ENCODE data around the gene EYA2.

EYA2 gene

DNA sequence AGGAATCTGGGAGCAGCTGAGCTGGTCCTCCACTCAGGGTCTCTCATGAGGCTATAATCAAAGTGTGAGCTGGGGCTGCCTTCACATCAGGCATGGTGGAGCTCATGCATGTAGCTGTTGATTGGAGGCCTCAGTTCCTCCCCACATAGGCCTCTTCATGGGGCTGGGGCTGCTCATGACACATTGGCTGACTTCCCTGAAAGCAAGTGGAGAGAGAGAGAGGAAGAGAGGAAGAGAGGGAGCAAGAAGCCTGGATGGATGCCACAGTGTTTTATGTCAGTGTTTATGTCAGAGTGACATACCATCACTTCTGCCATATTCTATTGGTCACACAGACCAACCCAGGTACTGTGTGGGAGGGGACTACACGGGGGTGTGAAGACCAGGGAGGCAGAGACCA lies 43.8 kb downstream of the EYA2 start:
- TF ChIP-seq, protein P1, sequence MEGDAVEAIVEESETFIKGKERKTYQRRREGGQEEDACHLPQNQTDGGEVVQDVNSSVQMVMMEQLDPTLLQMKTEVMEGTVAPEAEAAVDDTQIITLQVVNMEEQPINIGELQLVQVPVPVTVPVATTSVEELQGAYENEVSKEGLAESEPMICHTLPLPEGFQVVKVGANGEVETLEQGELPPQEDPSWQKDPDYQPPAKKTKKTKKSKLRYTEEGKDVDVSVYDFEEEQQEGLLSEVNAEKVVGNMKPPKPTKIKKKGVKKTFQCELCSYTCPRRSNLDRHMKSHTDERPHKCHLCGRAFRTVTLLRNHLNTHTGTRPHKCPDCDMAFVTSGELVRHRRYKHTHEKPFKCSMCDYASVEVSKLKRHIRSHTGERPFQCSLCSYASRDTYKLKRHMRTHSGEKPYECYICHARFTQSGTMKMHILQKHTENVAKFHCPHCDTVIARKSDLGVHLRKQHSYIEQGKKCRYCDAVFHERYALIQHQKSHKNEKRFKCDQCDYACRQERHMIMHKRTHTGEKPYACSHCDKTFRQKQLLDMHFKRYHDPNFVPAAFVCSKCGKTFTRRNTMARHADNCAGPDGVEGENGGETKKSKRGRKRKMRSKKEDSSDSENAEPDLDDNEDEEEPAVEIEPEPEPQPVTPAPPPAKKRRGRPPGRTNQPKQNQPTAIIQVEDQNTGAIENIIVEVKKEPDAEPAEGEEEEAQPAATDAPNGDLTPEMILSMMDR (IDR thresholded peaks at IDR 0.05; ENCODE audit: unreplicated experiment in 3 of 3) = no peak
- Mint-ChIP-seq H3K27me3 (ENCODE audit: low read depth) (peaks cover 3% of the 10 kb centered on the region), H3K4me3 (no peak overlapping the region)

DNA sequence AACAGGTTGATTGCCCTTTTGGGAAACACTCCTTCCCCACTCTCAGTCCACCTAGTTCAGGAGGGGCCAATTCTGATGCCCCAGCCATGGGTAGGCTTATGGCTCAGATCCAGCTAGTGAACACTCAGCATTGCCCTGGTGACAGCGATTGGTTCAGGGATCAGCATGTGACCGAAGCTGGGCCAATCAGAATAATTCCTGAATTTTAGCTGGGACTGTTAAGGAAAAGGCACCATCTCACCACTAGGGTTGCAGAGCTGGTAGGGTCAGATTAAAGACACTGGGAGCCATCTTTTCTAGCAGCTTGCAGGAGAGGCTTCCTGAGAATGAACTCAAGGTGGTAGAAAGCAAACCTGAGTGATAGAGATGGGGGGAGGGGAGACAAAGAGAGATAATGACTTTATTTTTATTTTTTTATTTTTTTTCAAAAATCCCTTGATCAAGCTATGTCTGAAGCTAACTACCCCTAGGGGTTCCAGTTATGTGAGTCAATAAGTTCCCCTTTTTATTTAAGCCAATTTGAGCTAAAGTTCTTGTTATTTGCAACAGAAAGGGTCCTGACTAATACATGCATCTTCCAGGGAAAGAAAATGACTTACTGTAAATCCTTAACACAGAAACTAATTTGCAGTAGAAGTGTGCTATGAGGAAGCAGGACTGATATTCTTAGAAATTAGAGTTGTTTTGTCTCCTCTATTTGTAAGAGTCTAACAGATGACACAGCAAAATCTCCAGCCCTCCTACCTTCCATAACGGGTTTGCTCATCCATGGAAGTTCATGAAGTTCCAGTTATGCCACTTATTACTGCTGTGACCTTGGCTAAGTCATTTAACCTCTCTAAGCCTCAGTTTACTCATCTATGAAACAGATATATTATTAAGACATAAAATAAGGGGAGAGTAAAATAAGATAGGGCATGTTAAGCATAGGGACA lies 44.7 kb downstream of the EYA2 start:
- Mint-ChIP-seq H3K27me3 (ENCODE audit: low read depth) (peaks cover 3% of the 10 kb centered on the region), H3K4me1 (peaks cover 39% of the 10 kb centered on the region), H3K36me3 (ENCODE audit: low read depth) (no peaks in the 10 kb centered on the region), H3K9me3 (no peaks in the 10 kb centered on the region), H3K4me3 (no peak overlapping the region), H3K27ac (peak overlapping the region in 1 of 3 experiments; percentile 43)
- TF ChIP-seq, protein P1 (IDR thresholded peaks at IDR 0.05; ENCODE audit: unreplicated experiment in 3 of 3) = peak in 2 of 3 experiments; percentile 11 to 14

More for the DNA sequence above, 43.8 kb downstream of the EYA2 start:
- H3K4me1 Mint-ChIP-seq = peaks cover 36% of the 10 kb centered on the region
- H3K36me3 Mint-ChIP-seq (ENCODE audit: low read depth) = no peaks in the 10 kb centered on the region
- H3K27ac Mint-ChIP-seq = peak overlapping the region; percentile 75 to 80 (median 76)
- no peaks in the 10 kb centered on the region for H3K9me3 Mint-ChIP-seq

DNA sequence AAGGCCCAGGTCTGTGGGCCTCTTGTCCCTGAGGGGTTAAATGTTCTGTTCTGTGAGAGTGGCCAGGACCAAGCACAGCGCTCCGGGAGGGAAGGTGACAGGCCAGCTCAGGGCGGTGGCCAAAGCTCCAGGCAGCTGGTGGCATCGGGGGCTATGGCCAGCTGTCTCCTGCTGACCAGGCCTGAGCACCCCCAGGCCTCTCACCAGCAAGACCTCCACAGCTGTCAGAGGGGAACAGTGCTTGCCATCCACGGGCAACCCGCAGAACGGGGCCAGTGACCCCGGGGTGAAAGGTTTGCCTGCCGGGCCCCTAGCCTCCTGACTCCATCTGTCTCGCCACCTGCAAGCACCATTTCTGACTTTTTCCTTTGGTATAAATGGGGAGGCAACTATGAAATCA lies 46.0 kb downstream of the EYA2 start:
- no peak overlapping the region for H3K4me3 Mint-ChIP-seq
- H3K4me1 Mint-ChIP-seq = peaks cover 38% of the 10 kb centered on the region
- TF ChIP-seq, protein P1 (IDR thresholded peaks at IDR 0.05; ENCODE audit: unreplicated experiment in 3 of 3) = no peak
- H3K27me3 Mint-ChIP-seq (ENCODE audit: low read depth) = peaks cover 3% of the 10 kb centered on the region
- no peaks in the 10 kb centered on the region for H3K9me3 Mint-ChIP-seq
- no peaks in the 10 kb centered on the region for H3K36me3 Mint-ChIP-seq (ENCODE audit: low read depth)
- no peak overlapping the region for H3K27ac Mint-ChIP-seq

DNA sequence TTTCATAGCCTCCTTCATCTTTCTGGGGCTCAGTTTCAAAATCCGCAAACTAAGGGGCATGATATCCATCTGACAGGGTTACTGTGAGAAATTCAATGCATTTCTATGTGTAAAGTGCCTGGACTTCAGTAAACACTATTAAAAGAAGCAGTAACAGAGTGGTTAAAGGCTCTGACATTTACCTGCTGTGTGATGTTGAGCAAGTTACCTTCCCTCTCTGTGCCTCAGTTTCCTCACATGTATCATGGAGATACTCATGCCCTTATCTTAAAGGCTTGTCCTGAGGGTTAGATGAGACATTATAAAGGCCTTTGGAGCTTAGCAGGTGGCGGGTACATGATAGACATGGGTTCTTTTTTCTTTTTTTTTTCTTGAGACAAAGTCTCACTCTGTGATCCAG lies 46.8 kb downstream of the EYA2 start:
- Mint-ChIP-seq H3K27me3 (ENCODE audit: low read depth) (peaks cover 3% of the 10 kb centered on the region), H3K36me3 (ENCODE audit: low read depth) (no peaks in the 10 kb centered on the region), H3K4me1 (peaks cover 43% of the 10 kb centered on the region), H3K27ac (no peak overlapping the region), H3K4me3 (no peak overlapping the region), H3K9me3 (no peaks in the 10 kb centered on the region)
- TF ChIP-seq, protein P1 (IDR thresholded peaks at IDR 0.05; ENCODE audit: unreplicated experiment in 3 of 3) = no peak

DNA sequence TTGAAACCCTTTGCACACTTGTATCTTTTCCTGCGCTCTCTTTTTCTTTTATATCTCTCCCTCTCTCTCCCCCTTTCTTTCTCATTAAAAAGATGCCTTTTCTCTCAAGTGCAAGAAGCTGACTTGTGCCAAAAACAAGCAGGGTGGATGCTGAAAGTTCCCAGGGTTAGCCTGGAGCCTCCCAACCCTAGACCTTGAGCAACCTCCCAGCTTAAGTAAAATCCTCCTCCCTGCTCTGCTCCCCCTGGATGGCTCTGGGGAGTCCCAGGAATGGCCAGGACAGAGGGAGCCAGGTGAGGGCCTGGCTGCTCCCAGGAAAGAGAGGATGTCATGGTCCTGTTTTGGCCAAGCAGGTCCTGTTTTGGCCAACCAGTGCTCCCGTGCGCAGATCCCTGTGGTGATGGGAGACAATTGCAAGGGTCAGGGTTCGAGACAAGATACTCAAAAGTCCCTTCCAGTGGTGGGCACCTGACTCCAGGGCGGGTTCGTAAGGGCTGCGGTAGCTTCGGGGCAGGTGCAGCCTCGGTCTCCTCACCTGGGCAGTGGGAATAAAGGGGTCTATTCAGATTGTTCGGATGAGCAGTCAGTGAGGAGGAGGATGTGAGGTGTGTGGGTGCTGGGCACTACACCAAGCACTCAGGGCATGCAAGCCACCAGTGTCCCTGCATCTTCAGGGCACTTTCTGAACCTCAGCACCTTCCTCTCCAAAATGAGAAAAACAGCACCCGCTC lies 49.4 kb downstream of the EYA2 start:
- peaks cover 3% of the 10 kb centered on the region for H3K27me3 Mint-ChIP-seq (ENCODE audit: low read depth)
- no peak overlapping the region for H3K4me3 Mint-ChIP-seq
- H3K4me1 Mint-ChIP-seq = peaks cover 17% of the 10 kb centered on the region
- peak overlapping the region in 2 of 3 experiments; percentile 58 to 73 for H3K27ac Mint-ChIP-seq
- TF ChIP-seq, protein P1 (IDR thresholded peaks at IDR 0.05; ENCODE audit: unreplicated experiment in 3 of 3) = no peak
- H3K36me3 Mint-ChIP-seq (ENCODE audit: low read depth) = no peaks in the 10 kb centered on the region
- no peaks in the 10 kb centered on the region for H3K9me3 Mint-ChIP-seq

Measured in nephron (organoid).